Astrocyte (in vitro differentiated cells and primary cell): ENCODE data around the gene STRN3.

Experiments
- CTCF ChIP-seq: IDR thresholded peaks from 2 replicates; pipeline ENCODE4 v1.5.1; 2011; ENCODE audit warnings: low read depth, mild to moderate bottlenecking, inconsistent platforms, low read length, moderate library complexity; ENCODE audit not compliant: insufficient read depth
- EZH2 ChIP-seq: IDR thresholded peaks from 2 replicates; pipeline ENCODE4 v1.6.1; 2012; ENCODE audit warnings: mild to moderate bottlenecking, low read length, inconsistent platforms; ENCODE audit not compliant: insufficient read depth

- TF ChIP-seq CTCF, result no peak
- TF ChIP-seq EZH2, result no peak
Observed at GRCh38 chr14:31020834-31021575, 5.2 kb downstream of the STRN3 start.
